Measurements from ENCODE around the gene CMSS1.

DNA sequence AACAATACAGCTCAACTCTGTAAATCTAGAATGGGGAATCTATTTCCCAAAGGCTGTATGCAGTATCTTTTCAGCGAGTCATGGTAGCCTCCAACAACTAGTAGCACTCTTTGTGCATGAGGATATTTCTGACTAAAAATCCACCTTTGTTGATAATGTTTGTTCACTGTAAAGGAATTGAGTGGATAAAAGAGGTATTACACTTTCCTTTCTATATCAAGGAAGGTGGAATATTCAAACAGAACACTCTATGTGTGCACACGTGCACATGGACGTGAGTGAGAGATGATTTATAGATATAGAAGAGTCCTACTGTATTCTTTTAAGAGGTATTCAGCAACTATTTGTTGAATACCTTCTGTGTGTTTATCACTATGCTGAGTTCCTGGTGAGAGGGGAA is 68.2 kb downstream of the CMSS1 start:
- TF ChIP-seq, protein P1, sequence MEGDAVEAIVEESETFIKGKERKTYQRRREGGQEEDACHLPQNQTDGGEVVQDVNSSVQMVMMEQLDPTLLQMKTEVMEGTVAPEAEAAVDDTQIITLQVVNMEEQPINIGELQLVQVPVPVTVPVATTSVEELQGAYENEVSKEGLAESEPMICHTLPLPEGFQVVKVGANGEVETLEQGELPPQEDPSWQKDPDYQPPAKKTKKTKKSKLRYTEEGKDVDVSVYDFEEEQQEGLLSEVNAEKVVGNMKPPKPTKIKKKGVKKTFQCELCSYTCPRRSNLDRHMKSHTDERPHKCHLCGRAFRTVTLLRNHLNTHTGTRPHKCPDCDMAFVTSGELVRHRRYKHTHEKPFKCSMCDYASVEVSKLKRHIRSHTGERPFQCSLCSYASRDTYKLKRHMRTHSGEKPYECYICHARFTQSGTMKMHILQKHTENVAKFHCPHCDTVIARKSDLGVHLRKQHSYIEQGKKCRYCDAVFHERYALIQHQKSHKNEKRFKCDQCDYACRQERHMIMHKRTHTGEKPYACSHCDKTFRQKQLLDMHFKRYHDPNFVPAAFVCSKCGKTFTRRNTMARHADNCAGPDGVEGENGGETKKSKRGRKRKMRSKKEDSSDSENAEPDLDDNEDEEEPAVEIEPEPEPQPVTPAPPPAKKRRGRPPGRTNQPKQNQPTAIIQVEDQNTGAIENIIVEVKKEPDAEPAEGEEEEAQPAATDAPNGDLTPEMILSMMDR (conservative IDR thresholded peaks at IDR 0.05; ENCODE audit: low read length), result no peak
- TF ChIP-seq EZH2phosphoT487 (IDR thresholded peaks at IDR 0.05; ENCODE audit: borderline replicate concordance), result no peak

Measured in Loucy (cell line).